ENCODE results near the gene DOCK1.

DOCK1 gene

DNA sequence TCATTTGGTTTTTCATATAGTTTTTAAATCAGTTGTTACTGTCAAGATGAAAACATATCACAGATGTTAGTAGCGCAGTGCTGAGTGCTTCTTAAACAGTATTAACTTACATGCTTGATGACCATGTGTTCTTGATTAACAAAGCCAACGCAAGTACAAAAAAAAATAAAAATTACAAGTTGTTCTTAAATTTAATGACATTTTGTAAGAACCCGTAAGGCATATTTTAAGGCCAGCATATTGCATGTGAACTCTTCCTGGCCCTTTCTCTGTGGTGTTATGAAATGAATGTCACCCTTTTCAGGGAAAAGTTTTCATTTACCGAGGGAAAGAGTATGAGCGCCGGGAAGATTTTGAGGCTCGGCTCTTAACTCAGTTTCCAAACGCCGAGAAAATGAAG is 503.5 kb downstream of the DOCK1 start:
- no peak overlapping the region for H3K4me3 ChIP-seq (ENCODE audit: low read length)
- TF ChIP-seq, protein P1, sequence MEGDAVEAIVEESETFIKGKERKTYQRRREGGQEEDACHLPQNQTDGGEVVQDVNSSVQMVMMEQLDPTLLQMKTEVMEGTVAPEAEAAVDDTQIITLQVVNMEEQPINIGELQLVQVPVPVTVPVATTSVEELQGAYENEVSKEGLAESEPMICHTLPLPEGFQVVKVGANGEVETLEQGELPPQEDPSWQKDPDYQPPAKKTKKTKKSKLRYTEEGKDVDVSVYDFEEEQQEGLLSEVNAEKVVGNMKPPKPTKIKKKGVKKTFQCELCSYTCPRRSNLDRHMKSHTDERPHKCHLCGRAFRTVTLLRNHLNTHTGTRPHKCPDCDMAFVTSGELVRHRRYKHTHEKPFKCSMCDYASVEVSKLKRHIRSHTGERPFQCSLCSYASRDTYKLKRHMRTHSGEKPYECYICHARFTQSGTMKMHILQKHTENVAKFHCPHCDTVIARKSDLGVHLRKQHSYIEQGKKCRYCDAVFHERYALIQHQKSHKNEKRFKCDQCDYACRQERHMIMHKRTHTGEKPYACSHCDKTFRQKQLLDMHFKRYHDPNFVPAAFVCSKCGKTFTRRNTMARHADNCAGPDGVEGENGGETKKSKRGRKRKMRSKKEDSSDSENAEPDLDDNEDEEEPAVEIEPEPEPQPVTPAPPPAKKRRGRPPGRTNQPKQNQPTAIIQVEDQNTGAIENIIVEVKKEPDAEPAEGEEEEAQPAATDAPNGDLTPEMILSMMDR (IDR thresholded peaks at IDR 0.05; ENCODE audit: insufficient read depth, low read depth, low read length, missing control alignments): no peak
- DNase-seq (ENCODE audit: low read depth): no peak

DNA sequence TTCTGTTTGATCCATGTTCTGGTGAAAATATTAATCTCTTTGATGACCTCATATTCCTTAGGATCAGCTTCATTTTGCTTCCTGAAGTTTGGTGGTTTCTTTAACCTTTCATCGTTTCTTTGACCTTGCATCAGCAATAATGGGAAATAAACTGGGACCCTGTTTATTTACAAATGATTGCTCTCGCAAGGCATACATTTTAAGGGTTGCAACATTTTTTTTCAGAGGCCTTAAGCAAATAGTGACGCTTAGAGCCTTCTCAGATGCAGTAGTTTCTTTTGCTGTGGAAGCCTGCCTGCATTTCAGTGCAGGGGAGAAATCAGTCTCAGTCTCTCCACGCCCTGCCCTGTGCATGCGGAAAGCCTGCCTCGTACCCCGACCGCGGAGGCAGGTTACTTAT is 504.8 kb downstream of the DOCK1 start:
- TF ChIP-seq, protein P1 (IDR thresholded peaks at IDR 0.05; ENCODE audit: insufficient read depth, low read depth, low read length, missing control alignments): no peak
- no peak for DNase-seq (ENCODE audit: low read depth)
- no peak overlapping the region for H3K4me3 ChIP-seq (ENCODE audit: low read length)

DNA sequence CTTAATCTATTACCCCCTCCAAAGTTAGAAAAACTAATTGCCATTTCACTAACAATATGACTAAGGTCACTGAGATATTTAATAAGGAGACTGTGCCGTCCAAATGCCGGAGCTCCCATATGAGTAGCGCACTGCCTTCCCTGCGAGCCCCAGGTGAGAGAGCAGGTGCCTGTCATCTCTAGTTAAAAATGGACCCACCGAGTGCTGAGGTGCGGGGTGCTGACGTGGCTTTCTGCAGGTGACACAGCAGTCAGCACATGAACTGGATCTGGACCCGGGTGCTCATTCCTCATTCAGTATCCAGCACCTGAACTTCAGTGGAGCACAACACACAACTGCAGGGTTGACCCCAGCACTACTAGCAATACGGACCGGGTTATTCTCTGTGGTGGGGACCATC is 505.8 kb downstream of the DOCK1 start:
- TF ChIP-seq, protein P1 (IDR thresholded peaks at IDR 0.05; ENCODE audit: insufficient read depth, low read depth, low read length, missing control alignments): no peak
- no peak for DNase-seq (ENCODE audit: low read depth)
- H3K4me3 ChIP-seq (ENCODE audit: low read length): no peak overlapping the region

DNA sequence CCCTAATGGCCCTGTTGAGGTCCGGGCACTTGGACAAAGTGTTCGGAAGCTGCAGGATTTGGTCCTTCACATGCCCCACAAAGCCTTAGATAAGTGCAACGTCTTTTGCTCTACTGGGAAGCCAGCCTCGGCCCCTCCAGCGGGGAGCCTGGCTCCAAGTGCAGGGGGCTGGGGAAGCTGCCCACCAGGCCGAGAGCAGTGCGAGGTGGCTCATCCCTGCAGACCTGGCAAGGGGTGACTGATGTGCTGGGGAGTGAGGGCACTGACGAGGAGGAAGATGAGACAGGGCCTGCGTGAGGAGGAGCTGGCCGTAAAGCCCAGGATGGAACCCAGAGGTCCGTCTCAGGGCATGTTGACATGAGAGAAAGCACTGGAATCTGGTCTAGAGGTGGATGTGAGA is 508.1 kb downstream of the DOCK1 start:
- no peak overlapping the region for H3K4me3 ChIP-seq (ENCODE audit: low read length)
- no peak for DNase-seq (ENCODE audit: low read depth)
- TF ChIP-seq, protein P1 (IDR thresholded peaks at IDR 0.05; ENCODE audit: insufficient read depth, low read depth, low read length, missing control alignments): no peak

DNA sequence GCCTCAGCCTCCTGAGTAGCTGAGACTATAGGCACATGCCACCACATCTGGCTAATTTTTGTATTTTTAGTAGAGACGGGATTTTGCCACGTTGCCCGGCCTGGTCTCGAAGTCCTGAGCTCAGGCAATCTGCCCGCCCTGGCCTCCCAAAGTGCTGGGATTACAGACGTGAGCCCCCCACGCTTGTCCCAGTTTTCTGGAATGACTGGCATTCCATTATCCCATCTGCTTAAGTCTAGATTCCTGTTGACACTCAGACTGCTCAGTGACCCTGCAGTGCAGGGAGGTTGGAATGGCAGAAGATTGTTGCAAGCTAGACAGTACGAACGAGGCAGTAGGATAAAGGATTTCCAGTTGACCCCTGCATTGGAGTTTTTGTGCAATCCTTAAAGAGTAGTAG is 508.8 kb downstream of the DOCK1 start:
- H3K4me3 ChIP-seq (ENCODE audit: low read length): no peak overlapping the region
- TF ChIP-seq, protein P1 (IDR thresholded peaks at IDR 0.05; ENCODE audit: insufficient read depth, low read depth, low read length, missing control alignments): no peak
- no peak for DNase-seq (ENCODE audit: low read depth)

DNA sequence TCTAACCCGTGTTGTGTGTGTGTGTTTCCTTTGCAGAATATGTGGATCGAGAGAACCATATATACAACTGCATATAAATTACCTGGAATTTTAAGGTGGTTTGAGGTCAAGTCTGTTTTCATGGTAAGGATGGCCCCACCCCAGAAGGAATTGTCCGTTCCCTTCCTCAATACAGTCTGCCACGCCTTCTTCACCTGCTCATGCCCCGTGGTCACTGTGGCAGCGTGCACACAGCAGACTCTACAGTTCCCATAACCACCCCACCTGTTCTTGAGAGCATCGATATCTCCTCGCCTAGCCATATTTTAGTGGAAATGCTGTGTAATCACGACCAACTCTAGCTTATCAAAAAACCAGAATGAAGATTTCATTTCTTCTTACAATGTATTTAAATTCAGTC is 509.9 kb downstream of the DOCK1 start:
- TF ChIP-seq, protein P1 (IDR thresholded peaks at IDR 0.05; ENCODE audit: insufficient read depth, low read depth, low read length, missing control alignments): no peak
- H3K4me3 ChIP-seq (ENCODE audit: low read length): no peak overlapping the region
- DNase-seq (ENCODE audit: low read depth): no peak

DNA sequence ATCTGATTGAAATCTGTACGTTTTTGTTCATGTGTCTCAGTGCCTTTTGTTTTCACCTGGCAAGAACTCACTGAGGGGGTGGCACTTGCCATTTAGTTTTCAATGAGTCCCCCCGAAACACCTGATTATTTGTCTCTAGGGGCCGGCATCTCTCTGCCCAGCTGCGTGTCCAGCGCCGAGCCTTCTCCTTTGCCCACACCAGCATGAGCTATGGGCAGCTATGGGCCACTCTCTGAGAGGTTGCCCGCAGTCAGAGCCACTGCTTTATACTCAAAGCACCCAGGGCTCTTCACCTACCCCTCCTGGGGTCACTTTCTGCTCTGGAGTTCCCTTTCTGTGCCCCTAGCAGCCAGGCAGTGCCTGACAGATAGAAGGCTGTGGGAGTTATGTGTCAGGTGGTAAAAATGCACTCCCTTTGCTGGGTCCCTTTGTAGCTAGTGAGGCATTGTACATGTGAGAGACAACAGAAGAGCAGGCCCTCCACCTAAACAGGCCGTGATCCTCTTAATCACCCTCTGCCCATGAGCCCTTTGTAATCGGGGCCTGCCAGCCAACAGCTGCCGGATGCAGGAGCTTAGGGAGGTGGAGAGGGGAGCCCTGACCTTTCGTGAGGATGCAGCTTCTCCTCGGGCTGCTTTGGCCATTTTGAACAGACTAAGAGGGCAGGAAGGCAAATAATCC is 510.8 kb downstream of the DOCK1 start:
- TF ChIP-seq, protein P1 (IDR thresholded peaks at IDR 0.05; ENCODE audit: insufficient read depth, low read depth, low read length, missing control alignments): no peak
- no peak for DNase-seq (ENCODE audit: low read depth)
- no peak overlapping the region for H3K4me3 ChIP-seq (ENCODE audit: low read length)

All from epithelial cell of esophagus (primary cell).